Measurements from ENCODE around the gene ICAM3.
"Not testable (repeated sequence)": the region's sequence is repeated elsewhere in the genome, so short reads cannot be mapped to it uniquely, and the experiment has no call there.

The ICAM3 gene

GRCh38 chr19:10339380-10339960, at the start of gene ICAM3:
TSS of gene ICAM3 (minus strand) at chr19:10339624. CDS start at chr19:10339614, 10 bp downstream.
- peak; percentile 71 to 76 for DNase-seq

- DNase-seq = peak; percentile 89 to 93
Observed at GRCh38 chr19:10388957-10389356, 49.5 kb upstream of the ICAM3 start.

DNA sequence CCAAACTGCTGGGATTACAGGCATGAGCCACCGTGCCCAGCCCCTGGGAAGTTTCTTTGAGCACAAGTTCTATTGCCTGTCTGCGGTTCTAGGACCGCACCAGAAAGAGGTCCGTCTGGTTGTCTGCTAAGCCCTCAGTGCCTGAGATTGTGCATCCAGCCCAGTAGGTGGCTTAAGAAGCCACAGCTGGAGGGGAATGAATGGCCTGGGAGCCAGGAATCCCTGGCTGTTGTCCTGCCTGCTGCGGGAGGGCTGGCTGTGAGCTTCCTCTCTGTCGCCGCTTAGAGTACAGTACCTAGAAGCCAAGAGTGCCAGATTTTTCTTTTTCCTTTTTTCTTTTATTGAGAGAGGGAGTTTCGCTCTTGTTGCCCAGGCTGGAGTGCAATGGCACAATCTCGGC, 45.2 kb upstream of the ICAM3 start:
- no peak for DNase-seq

GRCh38 chr19:10383223-10383499, 43.7 kb upstream of the ICAM3 start:
- DNase-seq = not testable (repeated sequence)

DNA sequence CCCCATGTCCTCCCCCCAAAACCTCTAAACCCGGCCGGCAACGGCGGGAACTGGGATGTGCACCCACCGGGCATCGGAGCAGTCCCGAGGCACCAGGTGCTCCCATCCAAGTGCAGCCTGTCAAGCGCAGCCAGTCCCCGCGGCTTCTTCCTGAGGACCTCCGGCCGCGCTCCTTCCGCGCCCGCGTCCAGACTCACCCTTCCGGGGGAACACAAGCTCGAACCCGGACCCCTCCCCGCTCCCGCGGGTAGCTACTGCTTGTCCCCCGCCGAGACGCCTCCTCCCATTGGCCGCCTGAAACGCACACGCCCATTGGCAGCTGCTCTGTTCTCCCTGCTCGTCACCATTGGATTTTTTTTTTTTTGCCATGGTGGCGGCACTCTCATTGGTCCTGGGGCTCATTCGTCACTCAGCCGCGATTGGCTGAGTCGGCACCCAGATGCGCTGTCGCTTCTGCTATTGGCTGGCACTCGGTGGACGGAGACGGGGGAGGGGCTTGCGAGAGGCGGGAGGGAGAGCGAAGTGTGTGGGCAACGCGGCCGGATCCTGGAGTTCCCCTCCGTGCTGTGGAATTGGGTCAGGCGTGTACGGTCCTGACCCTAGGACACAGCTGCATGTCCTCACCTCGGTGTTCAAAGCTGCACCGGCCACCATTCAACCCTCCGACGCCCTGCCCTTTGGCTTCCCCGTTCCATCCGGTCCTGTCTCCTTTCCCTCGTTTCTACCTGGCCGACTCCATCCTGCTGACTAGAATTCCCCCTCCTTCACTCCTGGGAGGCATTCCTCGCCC, 41.1 kb upstream of the ICAM3 start, which contains the start of gene TYK2:
TSS of gene TYK2 (minus strand) at position 260 of the 790 bp plus-strand sequence. CDS start 2,166 bp downstream, outside the sequence.
- peak; percentile 97 to 98 for DNase-seq

DNA sequence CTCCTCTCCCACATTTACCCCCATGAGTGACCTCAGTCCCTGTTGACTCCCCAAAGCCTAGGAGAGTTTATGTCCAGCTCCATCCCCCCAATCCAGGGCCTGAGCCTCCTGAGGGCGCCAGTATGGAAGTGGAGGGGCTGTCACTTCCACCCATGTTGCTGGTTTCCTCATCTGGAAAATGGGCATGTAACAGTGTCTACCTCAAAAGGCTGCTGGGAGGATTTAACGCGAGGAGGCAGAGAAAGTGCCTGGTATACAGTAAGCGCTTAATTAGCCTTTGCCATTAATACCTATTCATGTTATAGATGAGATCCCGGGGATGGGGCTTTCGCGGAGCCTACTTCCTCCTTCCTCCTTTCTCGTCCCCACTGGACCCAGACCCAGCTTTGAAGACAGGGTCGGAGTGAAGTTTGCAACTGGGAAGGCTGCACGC, 40.5 kb upstream of the ICAM3 start:
- no peak for DNase-seq

GRCh38 chr19:10378124-10378523, 38.7 kb upstream of the ICAM3 start:
- no peak for DNase-seq

GRCh38 chr19:10377140-10377640, 37.8 kb upstream of the ICAM3 start:
- not testable (repeated sequence) for DNase-seq

DNA sequence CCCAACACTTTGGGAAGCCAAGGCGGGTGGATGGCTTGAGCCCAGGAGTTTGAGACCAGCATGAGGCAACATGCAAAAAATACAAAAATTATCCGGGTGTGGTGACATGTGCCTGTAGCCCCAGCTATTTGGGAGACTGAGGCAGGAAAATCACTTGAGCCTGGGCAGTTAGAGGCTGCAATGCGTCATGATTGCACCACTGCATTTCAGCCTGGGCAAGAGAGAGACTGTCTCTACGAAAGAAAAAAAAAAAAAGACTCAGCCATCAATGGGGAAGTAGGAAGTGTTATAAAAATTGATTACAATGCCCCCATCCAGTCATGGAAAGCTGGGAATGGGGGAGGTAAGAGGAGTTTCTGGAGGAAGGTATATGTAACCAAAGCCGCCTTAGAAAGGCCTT, 35.5 kb upstream of the ICAM3 start:
- DNase-seq = no peak

- DNase-seq = no peak
Observed at GRCh38 chr19:10372690-10373089, 33.3 kb upstream of the ICAM3 start.

DNA sequence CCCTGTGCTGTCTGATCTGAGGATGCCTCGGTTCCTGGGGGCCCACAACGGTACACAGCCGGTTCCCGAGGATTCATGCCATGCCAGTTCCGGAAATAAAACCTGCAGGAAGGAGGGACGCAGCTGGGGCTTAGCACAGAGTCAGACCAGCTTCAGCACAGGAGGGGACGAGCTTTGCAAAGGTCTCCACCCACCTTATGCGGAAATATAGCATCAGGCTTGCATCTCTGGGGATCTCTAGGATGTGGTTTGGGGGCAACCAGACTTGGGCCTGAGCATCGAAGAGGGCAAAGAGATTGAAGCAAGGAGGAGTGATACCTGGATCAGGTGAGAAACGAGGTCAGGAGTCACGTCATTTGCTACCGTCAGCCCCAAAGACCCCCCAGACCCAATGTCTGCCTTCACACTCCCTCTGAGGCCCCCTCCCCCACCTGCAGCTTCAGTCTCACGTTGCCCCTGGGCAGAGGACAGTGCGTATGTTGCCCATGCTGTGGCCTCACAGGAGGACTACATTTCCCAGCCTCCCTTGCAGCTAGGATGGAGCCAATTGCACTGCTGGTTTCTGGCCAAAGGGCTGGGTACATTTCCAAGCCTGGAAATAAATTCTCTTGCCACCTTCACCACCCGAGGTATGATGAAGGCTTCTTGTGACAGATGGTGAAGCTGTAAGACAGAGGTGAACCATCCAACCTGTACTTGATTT, 28.8 kb upstream of the ICAM3 start:
- no peak for DNase-seq

DNA sequence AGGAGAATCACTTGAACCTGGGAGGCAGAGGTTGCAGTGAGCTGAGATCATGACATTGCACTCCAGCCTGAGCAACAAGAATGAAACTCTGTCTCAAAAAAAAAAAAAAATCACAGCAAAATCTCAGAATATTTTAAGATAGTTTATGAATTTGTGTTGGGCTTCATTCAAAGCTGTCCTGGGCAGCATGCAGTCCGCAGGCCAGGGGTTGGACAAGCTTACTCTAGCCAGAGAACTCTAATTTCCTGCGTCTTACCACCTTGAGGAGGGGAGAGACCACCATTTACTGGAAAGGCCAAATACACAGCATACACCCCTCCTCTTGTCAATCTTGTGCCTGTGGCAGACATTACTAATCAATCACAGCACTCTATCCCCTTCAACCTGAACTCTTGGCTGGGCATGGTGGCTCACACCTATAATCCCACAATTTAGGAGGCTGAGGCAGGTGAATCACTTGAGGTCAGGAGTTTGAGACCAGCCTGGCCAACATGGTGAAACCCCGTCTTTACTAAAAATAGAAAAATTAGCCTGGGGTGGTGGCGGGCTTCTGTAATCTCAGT, 27.6 kb upstream of the ICAM3 start:
- DNase-seq = not testable (repeated sequence)

DNA sequence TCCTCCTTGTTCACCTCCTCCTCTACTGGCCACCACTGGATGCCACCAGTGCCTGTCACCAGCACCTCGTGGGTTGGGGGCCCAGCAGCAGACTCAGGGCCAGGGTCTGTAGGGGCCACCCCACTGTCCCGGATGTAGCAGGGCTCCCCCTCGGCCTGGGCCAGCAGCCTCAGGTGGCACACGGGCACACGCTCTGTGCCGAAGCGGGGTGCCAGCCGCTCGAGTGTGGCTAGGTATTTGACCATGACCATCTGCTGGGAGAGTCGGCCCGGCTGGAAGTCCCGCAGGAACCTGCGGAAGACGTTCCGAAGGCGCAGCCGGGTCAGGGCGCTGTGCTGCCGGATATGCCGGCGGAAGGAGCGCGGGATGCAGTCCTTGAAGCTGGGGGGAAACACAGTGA, 26.1 kb upstream of the ICAM3 start:
- no peak for DNase-seq

GRCh38 chr19:10364644-10365043, 25.2 kb upstream of the ICAM3 start:
- no peak for DNase-seq

DNA sequence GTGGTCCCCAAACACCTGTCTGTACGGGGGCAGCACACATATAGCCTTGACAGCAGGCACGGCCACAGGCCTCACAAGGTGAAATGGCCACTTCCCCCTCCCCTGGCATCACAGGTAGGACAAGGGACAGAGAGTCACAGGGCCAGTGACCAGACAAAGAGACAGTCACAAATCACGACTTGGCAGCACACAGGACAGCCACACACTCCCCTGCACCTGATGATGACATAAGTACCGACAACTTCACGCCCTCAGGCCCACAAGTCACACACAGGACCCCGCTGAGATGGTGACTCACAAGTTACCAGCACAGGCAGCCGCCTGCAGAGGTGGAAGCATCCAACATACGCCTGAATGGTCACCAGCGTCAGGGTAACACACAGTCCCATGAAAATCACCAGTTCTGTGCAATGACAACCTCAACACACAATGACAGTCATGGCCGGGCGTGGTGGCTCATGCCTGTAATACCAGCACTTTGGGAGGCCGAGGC, 24.4 kb upstream of the ICAM3 start:
- DNase-seq = no peak

GRCh38 chr19:10362259-10362658, 22.8 kb upstream of the ICAM3 start:
- no peak for DNase-seq

GRCh38 chr19:10361569-10362011, 22.2 kb upstream of the ICAM3 start:
- DNase-seq = no peak

GRCh38 chr19:10356431-10356830, 17.0 kb upstream of the ICAM3 start:
- no peak for DNase-seq

GRCh38 chr19:10353793-10354391, 14.5 kb upstream of the ICAM3 start:
- DNase-seq = peak; percentile 59 to 70

DNA sequence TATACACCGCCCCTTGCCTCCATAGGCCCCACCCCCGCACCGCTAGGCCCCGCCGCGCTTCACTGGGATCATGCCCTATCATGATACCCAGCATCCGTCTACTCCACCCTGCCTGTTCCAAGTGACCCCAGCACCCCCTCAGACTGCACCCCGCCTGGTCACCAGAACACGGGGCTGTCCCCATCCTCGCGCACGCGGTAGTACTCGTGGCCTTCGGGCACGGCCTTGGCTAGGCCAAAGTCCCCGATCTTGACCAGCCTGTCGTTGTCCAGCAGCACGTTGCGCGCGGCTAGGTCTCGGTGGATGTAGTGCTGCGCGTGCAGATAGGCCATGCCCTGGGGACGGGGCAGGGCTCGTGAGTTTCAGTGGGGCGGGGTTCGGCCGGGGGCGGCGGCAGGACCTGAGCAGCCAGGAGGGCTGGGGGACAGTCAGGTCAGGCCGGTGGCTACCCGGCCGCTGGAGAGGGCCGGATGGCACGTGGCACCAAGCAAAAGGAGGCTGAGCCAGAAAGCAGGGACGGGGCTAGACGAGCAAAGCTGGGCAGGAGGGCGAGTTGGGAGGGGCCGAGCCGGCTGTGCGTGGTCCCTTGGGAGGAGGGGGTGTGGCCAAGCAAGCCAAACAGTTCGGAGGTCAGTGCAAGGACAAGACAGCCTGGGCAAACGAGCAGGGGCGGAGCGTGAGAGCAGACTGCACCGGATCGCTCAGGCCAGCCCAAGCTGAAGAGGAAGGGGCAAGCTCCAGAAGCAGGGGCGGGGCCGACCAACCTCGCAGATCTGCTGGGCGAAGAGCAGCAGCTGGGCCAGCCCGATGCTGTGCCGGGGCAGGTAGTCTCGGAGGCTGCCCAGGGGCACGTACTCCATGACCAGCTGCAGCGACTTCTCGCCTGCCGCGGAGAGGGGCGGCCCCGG, 13.6 kb upstream of the ICAM3 start:
- no peak for DNase-seq

GRCh38 chr19:10346509-10346908, 7.1 kb upstream of the ICAM3 start:
- DNase-seq = no peak

GRCh38 chr19:10344780-10345179, 5.4 kb upstream of the ICAM3 start:
- no peak for DNase-seq
